PFSK-1 (cell line): ENCODE data around the gene LPCAT3.

ENCODE experiments used
- FOXP2 ChIP-seq: optimal IDR thresholded peaks from 2 replicates; pipeline ENCODE3; 2011; ENCODE audit warnings: borderline replicate concordance, control low read depth, inconsistent platforms; ENCODE audit not compliant: insufficient read depth; ENCODE audit errors: extremely low read length, extremely low read depth
- POLR2AphosphoS5 ChIP-seq: IDR thresholded peaks from 2 replicates; pipeline ENCODE4 v1.6.1; 2012; ENCODE audit warnings: low read depth, mild to moderate bottlenecking, control low read depth, low read length, moderate library complexity
- REST ChIP-seq, 2 experiments: IDR thresholded peaks; 2 replicates each; pipeline versions ENCODE4 v1.6.1 to v1.8.0; 2011 to 2012; ENCODE audit warnings: low read depth in 2 of 2, low read length in 2 of 2, control low read depth in 1 of 2, inconsistent platforms in 1 of 2, mild to moderate bottlenecking in 1 of 2, moderate library complexity in 1 of 2; ENCODE audit not compliant: insufficient read depth in 1 of 2
- SIN3A ChIP-seq: IDR thresholded peaks from 2 replicates; pipeline ENCODE4 v1.6.1; 2012; ENCODE audit warnings: mild to moderate bottlenecking, low read length, moderate library complexity, borderline replicate concordance; ENCODE audit not compliant: insufficient read depth
- TAF1 ChIP-seq: IDR thresholded peaks from 2 replicates; pipeline ENCODE4 v1.6.1; 2012; ENCODE audit warnings: low read length, control low read depth, borderline replicate concordance; ENCODE audit not compliant: insufficient read depth

GRCh38 chr12:7054925-7055324 is 36.6 kb upstream of the LPCAT3 start:
- TF ChIP-seq POLR2AphosphoS5, result no peak
- no peak for TF ChIP-seq REST (IDR thresholded peaks at IDR 0.05; ENCODE audit: insufficient read depth in 1 of 2, low read depth in 2 of 2, low read length in 2 of 2)
- no peak for TF ChIP-seq SIN3A
- TF ChIP-seq TAF1, result no peak
- no peak for TF ChIP-seq FOXP2
